HepG2 (cell line): ENCODE measurements around the gene INAFM1. TPM values are rescaled to one million over a fixed set of nuclear protein-coding genes. Genes with fewer than 3 reads are reported as not detected.

Experiments
- BCL6 ChIP-seq: IDR thresholded peaks from 2 replicates; pipeline ENCODE4 v1.6.1; 2016; ENCODE audit warnings: missing genetic modification reagents, missing compliant biosample characterization
- DNMT3B ChIP-seq: conservative IDR thresholded peaks from 2 replicates; pipeline ENCODE4 v1.6.1; 2016; ENCODE audit warnings: missing biosample characterization, control low read depth
- ERF ChIP-seq: IDR thresholded peaks from 2 replicates; pipeline ENCODE4 v1.6.1; 2018; ENCODE audit warnings: missing biosample characterization, missing genetic modification reagents
- GABPB1 ChIP-seq: IDR thresholded peaks from 2 replicates; pipeline ENCODE4 v1.6.1; 2016; ENCODE audit warnings: mild to moderate bottlenecking, missing genetic modification reagents, moderate library complexity, missing compliant biosample characterization
- MED8 ChIP-seq: sonication (generic); formaldehyde crosslinking; IDR thresholded peaks from 2 replicates; pipeline ENCODE4 v1.8.1; 2023; ENCODE audit warnings: mild to moderate bottlenecking, missing genetic modification reagents; ENCODE audit not compliant: insufficient replicate concordance
- NAIF1 ChIP-seq: sonication (generic); formaldehyde crosslinking; IDR thresholded peaks from 2 replicates; pipeline ENCODE4 v1.5.0; 2020; ENCODE audit warnings: mild to moderate bottlenecking, missing genetic modification reagents, borderline replicate concordance
- NCOA2 ChIP-seq: sonication (generic); formaldehyde crosslinking; IDR thresholded peaks from 2 replicates; pipeline ENCODE4 v1.8.0; 2022; ENCODE audit warnings: inconsistent platforms
- RFXAP ChIP-seq: sonication (generic); formaldehyde crosslinking; IDR thresholded peaks from 2 replicates; pipeline ENCODE4 v1.4.0; 2020; ENCODE audit warnings: missing genetic modification reagents, borderline replicate concordance
- TCF7 ChIP-seq: sonication (generic); IDR thresholded peaks from 2 replicates; pipeline ENCODE4 v1.6.1; 2016; ENCODE audit warnings: antibody characterized with exemption, low read depth
- ZFP36L1 ChIP-seq: sonication (generic); formaldehyde crosslinking; IDR thresholded peaks from 2 replicates; pipeline ENCODE4 v1.8.0; 2022; ENCODE audit warnings: mild to moderate bottlenecking, missing genetic modification reagents, moderate library complexity
- ZNF121 ChIP-seq: sonication (generic); formaldehyde crosslinking; IDR thresholded peaks from 2 replicates; pipeline ENCODE4 v1.5.0; 2020; ENCODE audit warnings: mild to moderate bottlenecking, missing genetic modification reagents
- ZNF430 ChIP-seq: sonication (generic); formaldehyde crosslinking; IDR thresholded peaks from 2 replicates; pipeline ENCODE4 v1.9.0; 2021; ENCODE audit warnings: mild to moderate bottlenecking, missing genetic modification reagents
- ZNF547 ChIP-seq: sonication (generic); formaldehyde crosslinking; IDR thresholded peaks from 2 replicates; pipeline ENCODE4 v1.5.1; 2020; ENCODE audit warnings: mild to moderate bottlenecking, missing genetic modification reagents
- ZNF709 ChIP-seq: sonication (generic); formaldehyde crosslinking; IDR thresholded peaks from 2 replicates; pipeline ENCODE4 v1.5.0; 2020; ENCODE audit warnings: mild to moderate bottlenecking, missing genetic modification reagents
- ZNF747 ChIP-seq: sonication (generic); formaldehyde crosslinking; IDR thresholded peaks from 2 replicates; pipeline ENCODE4 v1.8.1; 2023; ENCODE audit warnings: missing genetic modification reagents, mild to moderate bottlenecking, borderline replicate concordance
- polyA plus RNA-seq, 8 experiments: library from polyadenylated mRNA; depleted of rRNA in 3 of 8; stranded (reverse) in 7 of 8; unstranded in 1 of 8; fragments of >200 nt; fragmentation: Illumina TruSeq in 4 of 8; extraction: Trizol in 4 of 8; gene quantifications; 2 replicates each; pipeline versions ENCODE4 v1.2.1 to v1.2.3, GENCODE V29; 2011 to 2016; ENCODE audit warnings: low read depth in 4 of 8, missing spikeins in 1 of 8, mixed read lengths in 1 of 8; ENCODE audit not compliant: insufficient read depth in 1 of 8
- total RNA-seq, 5 experiments: library from RNA; depleted of rRNA; stranded (reverse); fragments of >200 nt; fragmentation: Illumina TruSeq; extraction: Trizol; gene quantifications; 2 replicates each; pipeline ENCODE4 v1.2.3, GENCODE V29; 2016; ENCODE audit warnings: low read depth in 1 of 5
- TF ChIP-seq, protein P1 (sequence below): sonication (generic); formaldehyde crosslinking; IDR thresholded peaks from 2 replicates; pipeline ENCODE4 v1.4.0; 2020; ENCODE audit warnings: missing genetic modification reagents
- TF ChIP-seq, protein P2 (sequence below): sonication (generic); formaldehyde crosslinking; IDR thresholded peaks from 2 replicates; pipeline ENCODE4 v1.8.1; 2023; ENCODE audit warnings: mild to moderate bottlenecking, missing genetic modification reagents
- TF ChIP-seq, protein P3 (sequence below): sonication (generic); formaldehyde crosslinking; IDR thresholded peaks from 2 replicates; pipeline ENCODE4 v1.4.0; 2020; ENCODE audit warnings: missing genetic modification reagents
- TF ChIP-seq, protein P4 (sequence below): sonication (generic); formaldehyde crosslinking; IDR thresholded peaks from 2 replicates; pipeline ENCODE4 v1.8.0; 2022; ENCODE audit warnings: mild to moderate bottlenecking, missing genetic modification reagents, moderate library complexity
- TF ChIP-seq, protein P5 (sequence below): sonication (generic); IDR thresholded peaks from 2 replicates; pipeline ENCODE4 v1.6.1; 2016; ENCODE audit warnings: low read depth, borderline replicate concordance

INAFM1 gene
- total and polyA plus RNA-seq, 2 of the 13 experiments (the other 11 are each of a cell fraction or from before 2014, with no cell fraction given), result 0.88 to 1.9 TPM

DNA sequence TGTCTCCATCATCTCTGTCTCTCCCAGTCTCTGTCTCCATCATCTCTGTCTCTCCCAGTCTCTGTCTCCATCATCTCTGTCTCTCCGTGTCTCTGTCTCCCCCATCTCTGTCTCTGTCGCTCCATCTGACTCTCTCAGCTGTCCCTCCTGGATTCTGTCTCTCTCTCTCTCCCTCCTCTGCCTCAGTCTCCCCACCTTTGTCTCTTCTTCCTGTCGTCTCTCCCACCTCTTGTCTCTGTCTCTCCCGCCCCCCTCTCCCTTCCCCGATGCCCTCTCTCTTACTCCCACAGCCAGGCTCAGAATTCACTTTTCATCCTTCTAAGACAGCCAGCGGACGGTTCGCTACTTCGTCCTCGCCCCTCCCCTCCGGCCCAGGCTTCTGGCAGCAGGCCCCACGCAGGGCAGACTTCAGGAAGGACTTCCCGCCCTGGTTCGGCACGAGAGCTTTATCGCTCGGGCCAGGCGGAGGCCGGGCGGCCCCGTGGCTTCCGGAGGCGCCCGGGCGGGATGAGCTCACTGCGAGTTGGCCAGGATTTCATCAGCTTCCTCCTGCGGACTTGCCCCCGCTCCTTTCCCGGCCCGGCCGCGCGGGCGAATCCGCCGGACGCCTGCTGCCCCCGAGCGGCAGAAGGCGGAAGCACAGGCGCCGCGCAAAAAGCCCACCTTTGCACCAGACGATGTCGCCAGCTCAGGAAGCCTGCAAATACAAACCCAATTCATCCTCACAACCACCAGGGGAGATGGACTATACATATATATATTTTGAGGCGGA, 30.7 kb upstream of the INAFM1 start (continued):
- TF ChIP-seq, protein P1, sequence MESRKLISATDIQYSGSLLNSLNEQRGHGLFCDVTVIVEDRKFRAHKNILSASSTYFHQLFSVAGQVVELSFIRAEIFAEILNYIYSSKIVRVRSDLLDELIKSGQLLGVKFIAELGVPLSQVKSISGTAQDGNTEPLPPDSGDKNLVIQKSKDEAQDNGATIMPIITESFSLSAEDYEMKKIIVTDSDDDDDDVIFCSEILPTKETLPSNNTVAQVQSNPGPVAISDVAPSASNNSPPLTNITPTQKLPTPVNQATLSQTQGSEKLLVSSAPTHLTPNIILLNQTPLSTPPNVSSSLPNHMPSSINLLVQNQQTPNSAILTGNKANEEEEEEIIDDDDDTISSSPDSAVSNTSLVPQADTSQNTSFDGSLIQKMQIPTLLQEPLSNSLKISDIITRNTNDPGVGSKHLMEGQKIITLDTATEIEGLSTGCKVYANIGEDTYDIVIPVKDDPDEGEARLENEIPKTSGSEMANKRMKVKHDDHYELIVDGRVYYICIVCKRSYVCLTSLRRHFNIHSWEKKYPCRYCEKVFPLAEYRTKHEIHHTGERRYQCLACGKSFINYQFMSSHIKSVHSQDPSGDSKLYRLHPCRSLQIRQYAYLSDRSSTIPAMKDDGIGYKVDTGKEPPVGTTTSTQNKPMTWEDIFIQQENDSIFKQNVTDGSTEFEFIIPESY, result peak; percentile 69; the same call in 1 of the 2 replicates
- TF ChIP-seq, protein P2, sequence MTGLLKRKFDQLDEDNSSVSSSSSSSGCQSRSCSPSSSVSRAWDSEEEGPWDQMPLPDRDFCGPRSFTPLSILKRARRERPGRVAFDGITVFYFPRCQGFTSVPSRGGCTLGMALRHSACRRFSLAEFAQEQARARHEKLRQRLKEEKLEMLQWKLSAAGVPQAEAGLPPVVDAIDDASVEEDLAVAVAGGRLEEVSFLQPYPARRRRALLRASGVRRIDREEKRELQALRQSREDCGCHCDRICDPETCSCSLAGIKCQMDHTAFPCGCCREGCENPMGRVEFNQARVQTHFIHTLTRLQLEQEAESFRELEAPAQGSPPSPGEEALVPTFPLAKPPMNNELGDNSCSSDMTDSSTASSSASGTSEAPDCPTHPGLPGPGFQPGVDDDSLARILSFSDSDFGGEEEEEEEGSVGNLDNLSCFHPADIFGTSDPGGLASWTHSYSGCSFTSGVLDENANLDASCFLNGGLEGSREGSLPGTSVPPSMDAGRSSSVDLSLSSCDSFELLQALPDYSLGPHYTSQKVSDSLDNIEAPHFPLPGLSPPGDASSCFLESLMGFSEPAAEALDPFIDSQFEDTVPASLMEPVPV (CRISPR knock-in tag), result 0 out of 2 replicates have a peak, but pooled peaks have one; percentile 59
- TF ChIP-seq ZNF430 (CRISPR knock-in tag), result peak; percentile 91
- TF ChIP-seq TCF7, result no peak
- TF ChIP-seq BCL6, result no peak; the same call in 1 of the 2 replicates
- TF ChIP-seq, protein P3, sequence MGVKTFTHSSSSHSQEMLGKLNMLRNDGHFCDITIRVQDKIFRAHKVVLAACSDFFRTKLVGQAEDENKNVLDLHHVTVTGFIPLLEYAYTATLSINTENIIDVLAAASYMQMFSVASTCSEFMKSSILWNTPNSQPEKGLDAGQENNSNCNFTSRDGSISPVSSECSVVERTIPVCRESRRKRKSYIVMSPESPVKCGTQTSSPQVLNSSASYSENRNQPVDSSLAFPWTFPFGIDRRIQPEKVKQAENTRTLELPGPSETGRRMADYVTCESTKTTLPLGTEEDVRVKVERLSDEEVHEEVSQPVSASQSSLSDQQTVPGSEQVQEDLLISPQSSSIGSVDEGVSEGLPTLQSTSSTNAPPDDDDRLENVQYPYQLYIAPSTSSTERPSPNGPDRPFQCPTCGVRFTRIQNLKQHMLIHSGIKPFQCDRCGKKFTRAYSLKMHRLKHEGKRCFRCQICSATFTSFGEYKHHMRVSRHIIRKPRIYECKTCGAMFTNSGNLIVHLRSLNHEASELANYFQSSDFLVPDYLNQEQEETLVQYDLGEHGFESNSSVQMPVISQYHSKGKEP (CRISPR knock-in tag), result 0 out of 2 replicates have a peak, but pooled peaks have one; percentile 39
- TF ChIP-seq, protein P4, sequence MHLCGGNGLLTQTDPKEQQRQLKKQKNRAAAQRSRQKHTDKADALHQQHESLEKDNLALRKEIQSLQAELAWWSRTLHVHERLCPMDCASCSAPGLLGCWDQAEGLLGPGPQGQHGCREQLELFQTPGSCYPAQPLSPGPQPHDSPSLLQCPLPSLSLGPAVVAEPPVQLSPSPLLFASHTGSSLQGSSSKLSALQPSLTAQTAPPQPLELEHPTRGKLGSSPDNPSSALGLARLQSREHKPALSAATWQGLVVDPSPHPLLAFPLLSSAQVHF, result 0 out of 2 replicates have a peak, but pooled peaks have one; percentile 35
- TF ChIP-seq ZNF747 (CRISPR knock-in tag), result peak; percentile 97
- TF ChIP-seq GABPB1 (CRISPR knock-in tag), result peak; percentile 96
- TF ChIP-seq, protein P5, sequence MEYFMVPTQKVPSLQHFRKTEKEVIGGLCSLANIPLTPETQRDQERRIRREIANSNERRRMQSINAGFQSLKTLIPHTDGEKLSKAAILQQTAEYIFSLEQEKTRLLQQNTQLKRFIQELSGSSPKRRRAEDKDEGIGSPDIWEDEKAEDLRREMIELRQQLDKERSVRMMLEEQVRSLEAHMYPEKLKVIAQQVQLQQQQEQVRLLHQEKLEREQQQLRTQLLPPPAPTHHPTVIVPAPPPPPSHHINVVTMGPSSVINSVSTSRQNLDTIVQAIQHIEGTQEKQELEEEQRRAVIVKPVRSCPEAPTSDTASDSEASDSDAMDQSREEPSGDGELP, result peak; percentile 79; the same call in 1 of the 2 replicates
- peak; percentile 93 for TF ChIP-seq ERF (CRISPR knock-in tag)
- peak; percentile 93 for TF ChIP-seq MED8 (CRISPR knock-in tag)
- peak; percentile 74 for TF ChIP-seq ZNF709
- peak; percentile 78; the same call in 1 of the 2 replicates for TF ChIP-seq NAIF1 (CRISPR knock-in tag)
- TF ChIP-seq ZNF547, result no peak
- peak; percentile 67; the same call in 1 of the 2 replicates for TF ChIP-seq DNMT3B (CRISPR knock-in tag)
- TF ChIP-seq ZFP36L1 (CRISPR knock-in tag), result peak; percentile 75; the same call in 1 of the 2 replicates
- peak; percentile 45; the same call in 1 of the 2 replicates for TF ChIP-seq NCOA2
- peak; percentile 66 for TF ChIP-seq RFXAP (CRISPR knock-in tag)
- peak; percentile 78 for TF ChIP-seq ZNF121 (CRISPR knock-in tag)
